Head of caudate nucleus (tissue), 42 donors: ENCODE data around the gene ARPC5L.

Experiments
- DNase-seq, 42 donors: peaks; one replicate each; pipeline versions ENCODE4 v3.0.0 to v3.0.0-alpha.2; 2020 to 2021; ENCODE audit warnings: mixed read lengths in 7 of 42
- intact Hi-C: fragments of 100-400 bp; cut with DNase I; formaldehyde crosslinking; loops from one replicate; pipeline ENCODE4 v1.15.0; 2022

ARPC5L gene

GRCh38 chr9:124858330-124859046 lies 3.4 kb upstream of the ARPC5L start:
- DNase-seq = no peak
- intact Hi-C loops = no loop called here

- no peak for DNase-seq
- intact Hi-C loops = no loop called here
Measured at GRCh38 chr9:124859803-124860581, 1.9 kb upstream of the ARPC5L start.

GRCh38 chr9:124860582-124861341 lies 1.2 kb upstream of the ARPC5L start:
- intact Hi-C loops = no loop called here
- no peak for DNase-seq

GRCh38 chr9:124863371-124863871 lies 1.5 kb downstream of the ARPC5L start:
- no peak for DNase-seq
- intact Hi-C loops = no loop called here

GRCh38 chr9:124868511-124869465 lies 6.9 kb downstream of the ARPC5L start:
- peak; percentile 47 to 95 (median 88) for DNase-seq
- intact Hi-C loops = loop anchor here (5.0 kb wide), 1 partner anchor 74 kb away; the partner anchor contains the start of gene GOLGA1

GRCh38 chr9:124869466-124869985 lies 7.6 kb downstream of the ARPC5L start:
- intact Hi-C loops = loop anchor here (5.0 kb wide), 1 partner anchor 73 kb away; the partner anchor contains the start of gene GOLGA1

GRCh38 chr9:124869986-124870560 lies 8.1 kb downstream of the ARPC5L start:
- peak in 8 of 42 donors; percentile 35 to 56 (median 45) for DNase-seq
- intact Hi-C loops = loop anchor here (5.0 kb wide), 1 partner anchor 72 kb away; the partner anchor contains the start of gene GOLGA1

More at GRCh38 chr9:124869466-124869985, 7.6 kb downstream of the ARPC5L start:
- DNase-seq = peak in 17 of 42 donors; percentile 20 to 74 (median 36)

GRCh38 chr9:124870723-124871122 lies 8.8 kb downstream of the ARPC5L start:
- intact Hi-C loops = no loop called here
- no peak for DNase-seq

- intact Hi-C loops = no loop called here
- DNase-seq = no peak
Measured at GRCh38 chr9:124871156-124871561, 9.2 kb downstream of the ARPC5L start.

- intact Hi-C loops = no loop called here
- peak in 41 of 42 donors; percentile 30 to 92 (median 71) for DNase-seq
Measured at GRCh38 chr9:124873664-124874063, 11.7 kb downstream of the ARPC5L start.

GRCh38 chr9:124875501-124875900 lies 13.6 kb downstream of the ARPC5L start:
- no peak for DNase-seq
- intact Hi-C loops = no loop called here

- intact Hi-C loops = no loop called here
- DNase-seq = no peak
Measured at GRCh38 chr9:124877021-124877782, 15.3 kb downstream of the ARPC5L start.

GRCh38 chr9:124878021-124878420 lies 16.1 kb downstream of the ARPC5L start:
- no peak for DNase-seq
- intact Hi-C loops = no loop called here

GRCh38 chr9:124878518-124878917 lies 16.6 kb downstream of the ARPC5L start:
- intact Hi-C loops = no loop called here
- no peak for DNase-seq

- no peak for DNase-seq
- intact Hi-C loops = no loop called here
Measured at GRCh38 chr9:124879226-124879625, 17.3 kb downstream of the ARPC5L start.

GRCh38 chr9:124880501-124880900 lies 18.6 kb downstream of the ARPC5L start:
- intact Hi-C loops = no loop called here
- peak; percentile 38 to 88 (median 69) for DNase-seq
